GM12872 (cell line): ENCODE results near the gene EEFSEC.

Experiments
- CTCF ChIP-seq: IDR thresholded peaks from 3 replicates; pipeline ENCODE4 v1.5.1; 2011; ENCODE audit warnings: low read depth, mild to moderate bottlenecking, low read length, moderate library complexity; ENCODE audit not compliant: insufficient read depth

Gene EEFSEC

DNA sequence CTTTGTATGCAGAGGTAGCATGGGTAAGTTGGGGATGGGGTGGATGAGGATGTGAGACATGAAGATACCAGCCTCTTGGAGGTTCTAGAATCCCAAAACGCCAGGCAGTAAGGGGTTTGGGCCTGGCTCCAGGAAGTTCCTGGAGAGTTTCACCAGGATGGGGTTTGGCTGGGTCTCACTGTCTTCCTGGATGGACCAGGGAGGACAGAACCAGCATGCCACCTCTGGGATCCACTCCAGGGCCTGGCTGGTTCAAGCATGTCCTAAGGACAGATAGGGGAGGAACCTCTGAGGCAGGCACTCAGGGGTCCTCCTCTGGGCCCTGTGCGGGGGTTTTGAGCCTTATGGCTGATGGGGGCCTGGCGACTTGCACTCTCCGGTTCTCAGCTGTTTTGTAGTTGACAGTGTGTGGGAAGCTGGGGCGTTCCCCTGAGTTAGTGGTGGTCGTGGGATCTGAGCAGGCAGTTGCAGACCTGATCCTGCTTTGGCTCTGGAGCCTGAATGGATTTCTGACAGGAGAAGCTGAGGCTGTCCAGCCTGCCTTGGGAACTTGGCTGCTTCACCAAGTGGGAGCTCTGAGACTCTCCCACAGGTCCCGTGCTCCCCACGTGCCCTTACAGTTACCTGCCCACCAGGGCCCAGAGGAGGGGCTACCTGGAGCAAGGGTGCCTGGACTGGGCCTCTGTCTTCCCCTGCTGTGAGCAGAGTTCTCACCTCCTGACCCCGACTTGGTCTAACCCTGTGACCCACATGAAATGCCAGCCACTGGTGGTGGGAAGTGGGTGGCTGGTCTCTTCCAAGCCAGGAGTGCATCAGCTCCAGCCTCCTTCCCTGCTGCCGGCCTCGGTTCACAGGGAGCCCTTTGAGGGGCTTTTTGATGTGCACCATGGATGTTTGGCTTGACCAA, 128.4 kb downstream of the EEFSEC start:
- TF ChIP-seq CTCF: no peak

- TF ChIP-seq CTCF: no peak
Observed at GRCh38 chr3:128282380-128283196, 129.3 kb downstream of the EEFSEC start.

DNA sequence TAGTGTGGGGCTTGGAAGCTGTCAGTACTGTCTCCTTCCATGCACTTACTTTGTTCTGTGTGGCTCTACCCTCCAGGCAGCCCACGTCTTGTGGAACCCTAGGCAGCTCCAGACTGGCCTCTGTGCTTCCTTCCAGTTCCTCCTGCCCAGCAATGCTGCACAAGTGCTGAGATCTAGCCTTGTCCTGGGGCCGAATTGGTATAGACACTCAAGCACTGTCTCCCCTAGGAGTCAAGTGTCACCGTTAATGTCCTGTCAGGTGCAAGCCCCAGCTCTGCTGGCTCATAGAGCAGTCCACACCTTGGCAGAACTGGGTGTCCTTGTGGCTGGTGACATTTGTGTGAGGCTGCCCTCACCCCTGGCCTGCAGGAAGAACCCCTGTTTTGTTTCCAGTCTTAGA, 130.1 kb downstream of the EEFSEC start:
- TF ChIP-seq CTCF: no peak

DNA sequence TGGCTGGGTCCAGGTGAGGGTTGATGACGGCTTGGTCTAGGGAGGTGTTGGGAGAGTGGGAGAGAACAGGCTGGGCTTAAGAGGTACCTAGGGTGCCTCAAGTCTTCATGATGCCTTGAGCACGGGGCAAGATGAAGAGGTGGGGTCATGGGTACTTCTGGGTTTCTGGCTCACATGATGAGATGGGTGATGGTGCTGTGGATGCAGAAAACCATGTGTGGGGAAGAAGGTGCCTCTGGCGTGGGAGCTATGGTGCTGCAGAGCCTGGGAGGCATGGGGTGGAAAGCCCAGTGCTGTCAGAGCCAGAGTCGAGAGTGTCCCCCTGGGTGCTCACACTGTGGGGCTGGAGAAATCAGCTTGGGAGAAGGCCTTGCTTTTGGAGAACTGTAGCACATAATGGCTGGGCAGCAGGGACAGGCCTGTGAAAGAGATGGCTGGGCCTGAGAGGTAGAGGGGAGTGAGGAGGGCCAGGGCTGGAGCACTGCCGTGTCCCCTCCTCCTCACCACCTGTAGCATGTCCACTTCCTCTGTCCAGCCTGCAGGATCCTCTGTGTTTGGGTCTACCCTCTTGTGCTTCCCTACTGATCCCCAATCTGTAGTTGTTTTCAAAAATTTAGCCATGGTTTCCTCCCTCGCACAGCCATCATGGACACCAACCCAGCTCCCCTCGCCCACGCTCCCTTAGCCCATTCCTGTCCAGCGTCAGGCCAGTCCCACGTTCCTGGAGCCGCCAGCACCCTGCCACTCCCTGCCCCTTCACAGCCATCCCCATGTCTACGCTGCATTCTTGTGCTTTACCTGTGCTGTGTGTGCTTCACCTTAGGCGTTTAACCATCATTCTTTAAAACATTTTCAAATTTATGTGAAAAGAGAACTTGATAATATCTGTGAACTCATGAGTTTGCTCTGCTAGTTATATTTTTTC, 132.0 kb downstream of the EEFSEC start:
- no peak for TF ChIP-seq CTCF

- TF ChIP-seq CTCF: no peak
Observed at GRCh38 chr3:128285967-128286321, 132.7 kb downstream of the EEFSEC start.

DNA sequence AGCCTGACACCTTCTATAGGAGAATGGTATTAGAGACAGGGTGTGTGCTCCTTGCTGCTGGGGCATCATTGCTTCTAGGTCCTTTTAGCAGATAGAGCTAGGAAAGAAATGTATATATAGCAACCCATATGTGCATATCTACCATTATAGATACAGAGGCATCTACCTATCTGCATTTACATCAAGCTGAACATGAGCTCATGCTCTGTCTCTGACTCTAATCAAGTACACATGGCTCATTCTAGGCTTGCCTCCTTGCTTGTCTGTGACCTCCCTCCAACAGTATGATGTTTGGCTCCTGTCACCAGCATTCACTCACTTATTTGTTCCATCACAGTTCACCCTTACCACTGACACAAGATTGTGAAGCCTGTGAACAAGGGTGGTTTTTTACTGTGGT, 133.4 kb downstream of the EEFSEC start:
- no peak for TF ChIP-seq CTCF
